Endometrium (tissue), 2 donors: ENCODE measurements around the gene METTL25.
"Not testable (repeated sequence)": the region's sequence is repeated elsewhere in the genome, so short reads cannot be mapped to it uniquely, and the experiment has no call there.

ENCODE experiments used
- FAIRE-seq: peaks from 2 replicates; lab custom pipeline; 2012; peaks lifted over from hg19 to GRCh38; lab: Jason Lieb, UNC
- donor health status: control.
- donor health status: control.

METTL25 gene

GRCh38 chr12:82358200-82359114, at the start of gene METTL25, which contains the start of gene CCDC59:
TSS of gene METTL25 (plus strand) at chr12:82358529. CDS start at chr12:82358566, 37 bp downstream.
TSS of gene CCDC59 (minus strand) at chr12:82358387. CDS start at chr12:82358376, 11 bp downstream.
- FAIRE-seq, result peak; percentile 94

- no peak for FAIRE-seq
Observed at GRCh38 chr12:82314406-82314892, 43.9 kb upstream of the METTL25 start.

- no peak for FAIRE-seq
Observed at GRCh38 chr12:82319276-82319675, 39.1 kb upstream of the METTL25 start.

GRCh38 chr12:82325540-82326336, 32.6 kb upstream of the METTL25 start:
- FAIRE-seq, result no peak

GRCh38 chr12:82326905-82327503, 31.3 kb upstream of the METTL25 start:
- peak; percentile 86 for FAIRE-seq

- FAIRE-seq, result no peak
Observed at GRCh38 chr12:82327861-82328260, 30.5 kb upstream of the METTL25 start.

- FAIRE-seq, result no peak
Observed at GRCh38 chr12:82329508-82329907, 28.8 kb upstream of the METTL25 start.

GRCh38 chr12:82350161-82350560, 8.2 kb upstream of the METTL25 start:
- no peak for FAIRE-seq

GRCh38 chr12:82351390-82351789, 6.9 kb upstream of the METTL25 start:
- no peak for FAIRE-seq

- no peak for FAIRE-seq
Observed at GRCh38 chr12:82357340-82357739, 989 bp upstream of the METTL25 start.

- no peak for FAIRE-seq
Observed at GRCh38 chr12:82357845-82358199, 507 bp upstream of the METTL25 start.

- no peak for FAIRE-seq
Observed at GRCh38 chr12:82359115-82359478, 768 bp downstream of the METTL25 start.

GRCh38 chr12:82360834-82361233, 2.5 kb downstream of the METTL25 start:
- FAIRE-seq, result not testable (repeated sequence)

GRCh38 chr12:82361461-82361915, 3.2 kb downstream of the METTL25 start:
- FAIRE-seq, result no peak

GRCh38 chr12:82363990-82364389, 5.7 kb downstream of the METTL25 start:
- FAIRE-seq, result no peak

- no peak for FAIRE-seq
Observed at GRCh38 chr12:82366197-82366596, 7.9 kb downstream of the METTL25 start.

GRCh38 chr12:82375201-82375600, 16.9 kb downstream of the METTL25 start:
- FAIRE-seq, result no peak

- FAIRE-seq, result no peak
Observed at GRCh38 chr12:82378997-82379396, 20.7 kb downstream of the METTL25 start.

GRCh38 chr12:82383930-82384552, 25.7 kb downstream of the METTL25 start:
- peak; percentile 4 for FAIRE-seq

GRCh38 chr12:82398879-82399278, 40.5 kb downstream of the METTL25 start:
- no peak for FAIRE-seq

- FAIRE-seq, result no peak
Observed at GRCh38 chr12:82400819-82401218, 42.5 kb downstream of the METTL25 start.

- no peak for FAIRE-seq
Observed at GRCh38 chr12:82406651-82407050, 48.3 kb downstream of the METTL25 start.
